Measurements from ENCODE around the gene C1QTNF9B.

- TF ChIP-seq POLR2AphosphoS5 (IDR thresholded peaks at IDR 0.05; ENCODE audit: low read depth) (no peak), CTCF (IDR thresholded peaks at IDR 0.05; ENCODE audit: insufficient read depth, low read length) (no peak)
Observed at GRCh38 chr13:23847497-23847896, 49.8 kb downstream of the C1QTNF9B start.

Measured in HL-60 (cell line).